Transverse colon (tissue), 4 donors: ENCODE measurements around the gene TMEM117. TPM values are rescaled to one million over a fixed set of nuclear protein-coding genes. Genes with fewer than 3 reads are reported as not detected.

ENCODE experiments used
- DNase-seq: peaks from one replicate; pipeline ENCODE4 v3.0.0-alpha.2; 2019
- H3K27ac ChIP-seq, 4 donors: fragments of 200-600 bp; sonication (generic); 2 replicates each; pipeline ENCODE4 v1.5.1; 2016 to 2018; ENCODE audit warnings: inconsistent platforms in 4 of 4
- H3K27me3 ChIP-seq: fragments of 200-600 bp; sonication (generic); 2 replicates; pipeline ENCODE4 v1.5.1; 2017; ENCODE audit warnings: inconsistent platforms
- H3K36me3 ChIP-seq, 4 donors: fragments of 200-600 bp; sonication (generic); 2 replicates each; pipeline ENCODE4 v1.5.1; 2017 to 2019; ENCODE audit warnings: inconsistent platforms in 4 of 4
- H3K4me1 ChIP-seq, 4 donors: fragments of 200-600 bp; sonication (generic); 2 replicates each; pipeline ENCODE4 v1.5.1; 2017 to 2020; ENCODE audit warnings: inconsistent platforms in 4 of 4
- H3K4me3 ChIP-seq, 4 donors: fragments of 200-600 bp; sonication (generic); 1 replicate in 1 of 4; 2 replicates in 3 of 4; pipeline versions ENCODE4 v1.5.1 to v1.6.1; 2017 to 2019; ENCODE audit warnings: inconsistent platforms in 4 of 4
- H3K9me3 ChIP-seq, 2 donors: fragments of 200-600 bp; sonication (generic); 2 replicates each; pipeline ENCODE4 v1.5.1; 2017 to 2019; ENCODE audit warnings: inconsistent platforms in 2 of 2
- CTCF ChIP-seq, 5 experiments: fragments of 200-600 bp in 3 of 5; fragments of 450-650 bp in 2 of 5; sonication (generic) in 3 of 5; IDR thresholded peaks; 1 replicate in 2 of 5; 2 replicates in 3 of 5; pipeline ENCODE4 v1.5.1; 2016 to 2017; ENCODE audit warnings: antibody characterized with exemption in 5 of 5, inconsistent platforms in 3 of 5, mild to moderate bottlenecking in 2 of 5, moderate library complexity in 1 of 5
- EP300 ChIP-seq: sonication (generic); formaldehyde crosslinking; IDR thresholded peaks from one replicate; pipeline ENCODE4 v1.6.1; 2017; ENCODE audit warnings: antibody characterized with exemption, low read depth
- POLR2A ChIP-seq: fragments of 450-650 bp; IDR thresholded peaks from one replicate; pipeline ENCODE4 v1.6.1; 2016; ENCODE audit warnings: antibody characterized with exemption, mild to moderate bottlenecking, moderate library complexity
- POLR2AphosphoS5 ChIP-seq, 3 donors: sonication (generic); formaldehyde crosslinking; IDR thresholded peaks; one replicate each; pipeline ENCODE4 v1.6.1; 2016; ENCODE audit warnings: antibody characterized with exemption in 3 of 3
- WGBS, 2 donors: methylation state at CpG; one replicate each; pipeline ENCODE4 v1.1.5; 2018; ENCODE audit warnings: low coverage in 1 of 2; 5-methylcytosine and 5-hydroxymethylcytosine counted together
- in situ Hi-C, 4 donors: fragments of 200-750 bp; cut with MboI; loops; one replicate each; pipeline versions ENCODE4 v1.15.0 to v1.15.1; 2017; ENCODE audit warnings: low sequenced_read_pairs in 3 of 4, low pct_ligation_motif_present in 1 of 4, low pct_unique_long_range_greater_than_20kb in 1 of 4
- intact Hi-C: fragments of 100-400 bp; cut with DNase I; formaldehyde crosslinking; loops from one replicate; pipeline ENCODE4 v1.15.1; 2023; ENCODE audit warnings: low total_unique reads
- total RNA-seq, 4 donors: library from RNA; depleted of rRNA; stranded (reverse); fragments of >200 nt; gene quantifications; one replicate each; pipeline ENCODE4 v1.1.0, GENCODE V29; 2016

The TMEM117 gene
- total RNA-seq, 4 donors from 2014 or later = 0.40 to 92.8 (median 25.6) TPM

- H3K4me1 ChIP-seq = no peaks in the 10 kb centered on the region
Measured at GRCh38 chr12:44148936-44149335, 313.1 kb downstream of the TMEM117 start.

GRCh38 chr12:44154128-44154527, 318.2 kb downstream of the TMEM117 start:
- Histone ChIP-seq H3K36me3 (no peaks in the 10 kb centered on the region), H3K27ac (no peak overlapping the region), H3K4me1 (no peaks in the 10 kb centered on the region), H3K4me3 (no peak overlapping the region), H3K27me3 (no peaks in the 10 kb centered on the region), H3K9me3 (no peaks in the 10 kb centered on the region)
- in situ Hi-C loops = no loop called here
- intact Hi-C loops = no loop called here
- TF ChIP-seq EP300 = no peak
- TF ChIP-seq POLR2A = no peak
- no peak for TF ChIP-seq CTCF (IDR thresholded peaks at IDR 0.05)
- TF ChIP-seq POLR2AphosphoS5 (IDR thresholded peaks at IDR 0.05) = no peak
- DNase-seq = no peak
- WGBS, 2 donors = 72% methylated on average over 5 of the region's 5 CpGs

More at GRCh38 chr12:44148936-44149335, 313.1 kb downstream of the TMEM117 start:
- H3K27me3 ChIP-seq = no peaks in the 10 kb centered on the region
- TF ChIP-seq CTCF (IDR thresholded peaks at IDR 0.05) = no peak
- no peak for TF ChIP-seq POLR2A
- TF ChIP-seq EP300 = no peak
- TF ChIP-seq POLR2AphosphoS5 (IDR thresholded peaks at IDR 0.05) = no peak
- intact Hi-C loops = no loop called here
- no peak overlapping the region for H3K27ac ChIP-seq
- no peaks in the 10 kb centered on the region for H3K9me3 ChIP-seq
- H3K36me3 ChIP-seq = no peaks in the 10 kb centered on the region
- in situ Hi-C loops = no loop called here
- H3K4me3 ChIP-seq = no peak overlapping the region
- no peak for DNase-seq
- 88 to 93% methylated on average over 2 of the region's 2 CpGs for WGBS, 2 donors

GRCh38 chr12:44155358-44155757, 319.5 kb downstream of the TMEM117 start:
- DNase-seq = no peak
- Histone ChIP-seq H3K27me3 (no peaks in the 10 kb centered on the region), H3K36me3 (no peaks in the 10 kb centered on the region), H3K9me3 (no peaks in the 10 kb centered on the region), H3K4me1 (no peaks in the 10 kb centered on the region), H3K27ac (no peak overlapping the region), H3K4me3 (no peak overlapping the region)
- intact Hi-C loops (no loop called here), in situ Hi-C loops (no loop called here)
- WGBS, 2 donors = 79% methylated on average over 2 of the region's 2 CpGs; no CpG with 5 or more reads in 1 of the 2 donors
- no peak for TF ChIP-seq POLR2AphosphoS5 (IDR thresholded peaks at IDR 0.05)
- TF ChIP-seq EP300 = no peak
- TF ChIP-seq CTCF (IDR thresholded peaks at IDR 0.05) = no peak
- TF ChIP-seq POLR2A = no peak

GRCh38 chr12:44157359-44157758, 321.5 kb downstream of the TMEM117 start:
- in situ Hi-C loops (no loop called here), intact Hi-C loops (no loop called here)
- Histone ChIP-seq H3K4me3 (no peak overlapping the region), H3K36me3 (no peaks in the 10 kb centered on the region), H3K9me3 (no peaks in the 10 kb centered on the region), H3K27me3 (no peaks in the 10 kb centered on the region), H3K27ac (no peak overlapping the region), H3K4me1 (no peaks in the 10 kb centered on the region)
- DNase-seq = no peak
- no peak for TF ChIP-seq POLR2A
- no peak for TF ChIP-seq CTCF (IDR thresholded peaks at IDR 0.05)
- TF ChIP-seq EP300 = no peak
- no peak for TF ChIP-seq POLR2AphosphoS5 (IDR thresholded peaks at IDR 0.05)
- 68 to 69% methylated on average over 2 of the region's 2 CpGs for WGBS, 2 donors
